Raji (cell line): ENCODE data around the gene CKAP2L.

Experiments
- POLR2A ChIP-seq: IDR thresholded peaks from 2 replicates; pipeline ENCODE4 v1.6.1; 2011; ENCODE audit warnings: low read depth, low read length, control low read depth; ENCODE audit not compliant: insufficient read depth

Gene CKAP2L

DNA sequence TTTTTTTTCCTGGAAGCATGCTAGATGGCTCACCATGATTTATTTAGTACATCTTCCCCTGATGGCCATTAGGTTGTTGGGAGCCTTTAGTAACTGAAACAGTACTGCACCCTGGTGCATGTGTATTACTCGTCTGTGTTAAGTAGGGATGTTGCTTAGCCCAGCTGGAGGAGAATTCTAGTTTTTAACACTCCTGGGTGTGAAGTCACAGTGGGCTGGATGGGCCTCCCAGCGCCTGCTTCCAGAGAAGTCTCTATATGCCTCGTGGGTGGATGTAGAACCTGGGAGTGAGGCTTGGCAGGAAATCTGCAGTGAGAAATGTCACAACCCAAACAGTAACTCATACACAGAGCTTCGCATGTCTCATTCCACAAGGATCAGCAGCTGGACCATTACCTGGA lies 72.5 kb downstream of the CKAP2L start:
- no peak for TF ChIP-seq POLR2A

GRCh38 chr2:112690853-112691401 lies 73.5 kb downstream of the CKAP2L start:
- TF ChIP-seq POLR2A, result no peak

- TF ChIP-seq POLR2A, result no peak
Measured at GRCh38 chr2:112688086-112688880, 76.1 kb downstream of the CKAP2L start.

DNA sequence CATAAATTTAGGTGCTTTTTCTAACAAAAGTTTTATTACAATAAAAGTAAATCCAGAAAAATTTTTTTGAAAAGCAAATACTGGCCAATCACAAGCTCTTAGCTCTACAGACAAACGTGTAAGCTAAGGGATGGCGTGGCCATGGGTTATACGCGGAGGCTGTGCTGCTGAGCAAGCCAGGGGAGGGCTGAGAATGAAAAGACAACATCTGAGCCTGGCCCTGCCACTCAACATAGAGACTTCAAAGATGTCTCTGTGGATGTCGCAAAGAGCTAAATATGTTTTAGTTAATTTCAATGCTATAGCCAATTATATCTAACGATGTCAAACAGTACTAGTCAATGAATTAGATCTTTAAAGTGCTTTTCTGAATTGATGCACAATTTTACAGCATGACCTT lies 76.9 kb downstream of the CKAP2L start:
- TF ChIP-seq POLR2A, result no peak
